Activated CD4-positive, alpha-beta T cell treated with anti-CD3 and anti-CD28 coated beads, Interleukin-2, amount 50 U/mL, for 48 hours (primary cell): ENCODE measurements around the gene MPZL3.
"Not testable (repeated sequence)": the region's sequence is repeated elsewhere in the genome, so short reads cannot be mapped to it uniquely, and the experiment has no call there.

Experiments
- DNase-seq, 2 experiments: peaks; one replicate each; pipeline ENCODE4 v3.0.0-alpha.2; 2020

Gene MPZL3

DNA sequence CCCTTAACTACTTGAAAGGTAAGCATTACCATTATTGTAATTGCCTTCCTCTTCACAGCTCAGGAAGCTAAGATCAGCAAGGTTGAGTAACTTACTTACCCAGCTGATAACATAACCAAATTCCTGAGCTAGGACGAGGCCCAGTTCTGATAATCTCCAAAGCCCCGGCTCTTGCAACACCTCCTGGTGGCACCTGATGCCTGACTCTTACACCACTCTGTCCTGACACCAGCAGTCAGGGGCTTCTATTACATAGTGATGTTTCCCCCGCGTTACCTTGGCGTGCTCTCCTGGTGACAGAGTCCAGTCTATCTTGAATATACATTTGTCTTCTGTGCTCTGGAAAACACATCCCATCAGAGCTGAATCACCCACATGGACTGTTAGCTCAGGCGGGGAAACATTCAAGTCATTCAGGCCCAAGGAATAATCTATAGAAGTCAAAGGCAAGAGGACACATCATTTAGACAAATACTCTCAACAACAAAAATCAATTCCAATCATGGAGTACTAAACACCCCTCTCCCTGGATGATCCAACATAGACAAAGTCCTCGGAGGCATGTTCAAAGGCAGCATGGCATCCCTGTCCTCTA is 39.9 kb downstream of the MPZL3 start:
- no peak for DNase-seq

DNA sequence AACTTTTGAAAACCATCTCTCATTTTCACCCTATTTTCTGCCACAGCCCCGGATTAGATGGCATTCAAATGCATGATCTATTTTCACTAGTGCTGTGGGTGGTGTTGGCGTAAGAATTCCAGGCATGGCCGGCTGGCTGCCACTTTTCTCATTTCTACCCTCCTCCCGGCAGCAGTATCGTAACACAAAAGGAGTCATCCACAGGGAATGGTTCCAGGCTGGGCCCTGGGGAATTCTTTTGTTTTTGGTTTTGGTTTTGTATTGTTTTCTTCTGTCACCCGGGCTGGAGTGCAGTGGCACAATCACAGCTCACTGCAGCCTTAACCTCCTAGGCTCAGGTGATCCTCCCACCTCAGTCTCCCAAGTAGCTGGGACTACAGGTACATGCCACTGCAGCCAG is 41.2 kb downstream of the MPZL3 start:
- DNase-seq = no peak

DNA sequence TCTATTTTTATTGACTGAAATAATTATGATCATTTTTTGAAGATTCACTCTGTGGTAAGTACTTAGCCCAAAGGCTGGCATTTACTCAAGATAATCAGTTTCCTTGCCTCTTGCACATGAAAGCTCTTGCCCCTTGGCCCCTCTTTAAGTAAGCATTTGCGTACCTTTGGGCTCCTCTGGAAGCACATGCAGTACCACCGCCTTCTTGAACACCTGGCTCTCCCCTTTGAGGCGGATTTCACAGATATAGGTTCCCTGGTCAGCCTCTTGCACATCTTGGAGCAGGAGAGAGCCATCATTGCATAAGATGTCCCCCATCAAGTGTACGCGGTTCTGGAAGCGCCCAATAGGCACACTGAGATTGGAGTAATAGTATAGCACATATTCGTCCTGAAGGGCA is 41.8 kb downstream of the MPZL3 start:
- no peak for DNase-seq

GRCh38 chr11:118209033-118209432 is 43.1 kb downstream of the MPZL3 start:
- DNase-seq = no peak

DNA sequence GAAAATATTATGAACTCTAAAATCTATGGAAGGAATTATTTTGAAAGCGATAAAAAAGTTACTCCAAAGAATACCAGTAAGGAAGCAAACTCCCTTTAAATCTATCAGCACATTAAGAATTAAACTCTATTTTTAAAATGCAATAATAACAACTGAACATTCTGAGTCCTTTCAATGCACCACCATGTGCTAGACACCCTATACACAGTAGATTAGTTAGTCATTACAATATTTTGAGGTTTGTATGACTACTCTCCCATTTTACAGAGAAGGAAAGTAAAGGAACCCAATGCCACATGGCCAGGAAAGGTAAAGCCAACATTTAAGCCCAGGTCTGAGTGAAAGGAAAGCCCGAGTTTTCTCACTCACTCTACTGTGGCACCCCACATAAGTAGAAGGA is 45.1 kb downstream of the MPZL3 start:
- DNase-seq = no peak

DNA sequence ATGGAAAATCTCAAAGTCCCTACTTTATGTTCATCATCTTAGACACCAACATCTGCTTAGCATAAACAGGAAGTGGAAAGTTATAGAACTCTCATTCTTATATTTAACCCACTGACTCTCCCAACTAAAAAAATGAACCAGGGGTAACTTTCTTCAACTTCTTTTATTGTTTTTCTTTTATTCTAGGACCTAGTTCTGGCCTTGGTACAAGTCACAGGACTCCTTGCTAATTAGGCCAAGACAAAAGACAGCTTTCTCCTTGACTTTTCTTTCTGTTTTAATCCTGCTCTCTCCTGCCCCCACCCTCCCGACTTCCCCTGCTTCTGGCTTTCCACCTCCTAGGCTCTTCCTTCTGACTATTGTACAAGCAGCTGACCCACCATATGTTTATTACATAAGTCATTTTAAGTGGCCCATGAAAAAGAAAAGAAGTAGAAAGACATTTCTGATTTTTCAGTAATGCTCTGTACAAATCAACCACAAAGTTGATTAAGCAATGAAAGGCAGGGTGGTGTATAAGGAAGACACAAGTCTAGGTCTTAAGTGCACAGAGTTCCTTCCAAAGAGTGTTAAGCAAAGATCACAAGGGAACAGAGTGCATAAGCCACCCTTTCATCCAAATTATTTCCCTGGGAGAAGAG is 45.7 kb downstream of the MPZL3 start:
- no peak for DNase-seq

- no peak for DNase-seq
These were observed 46.4 kb downstream of the MPZL3 start for GRCh38 chr11:118205606-118206378.

DNA sequence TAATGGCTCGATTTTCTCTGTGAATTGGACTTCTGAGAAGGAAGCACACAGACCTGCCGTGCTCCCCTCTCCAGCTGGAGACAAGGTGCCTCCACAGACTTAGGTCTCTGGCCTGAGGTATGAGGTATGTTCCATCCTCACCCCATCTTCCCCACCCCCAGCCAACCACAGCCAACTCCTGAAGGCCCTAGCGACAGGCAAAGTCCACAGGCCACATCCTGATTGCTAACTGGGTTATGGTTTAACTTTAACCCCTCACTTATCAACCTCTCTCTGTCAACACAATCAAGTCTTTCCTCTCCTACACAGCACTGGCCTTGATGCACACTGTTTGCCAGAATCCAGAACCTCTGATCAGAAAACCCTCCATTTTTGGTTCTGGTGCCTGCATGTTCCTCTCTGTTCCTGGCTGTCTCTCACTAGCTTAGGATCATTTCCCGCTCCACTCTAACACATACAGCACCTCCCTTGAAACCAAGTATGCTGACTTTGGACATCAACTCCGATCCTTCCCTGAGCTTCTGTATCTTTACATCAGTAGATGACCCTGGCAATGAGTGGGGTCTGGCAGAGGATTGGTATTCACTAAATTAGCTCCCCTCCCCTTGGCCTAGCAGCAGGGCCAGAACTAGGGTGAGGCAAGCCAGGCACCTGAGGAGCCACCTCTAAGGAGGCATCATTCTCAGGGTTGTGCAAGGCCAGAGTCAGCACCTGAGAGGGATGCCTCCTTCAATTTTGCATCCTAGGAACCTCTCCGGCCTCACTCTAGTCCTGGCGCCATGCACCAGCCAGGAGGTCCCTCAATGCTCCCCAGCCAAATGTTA is 49.4 kb downstream of the MPZL3 start:
- DNase-seq = peak; percentile 67 to 78

GRCh38 chr11:118201966-118202365 is 50.2 kb downstream of the MPZL3 start:
- DNase-seq = no peak

GRCh38 chr11:118200901-118201680 is 51.1 kb downstream of the MPZL3 start:
- peak; percentile 53 to 71 for DNase-seq

DNA sequence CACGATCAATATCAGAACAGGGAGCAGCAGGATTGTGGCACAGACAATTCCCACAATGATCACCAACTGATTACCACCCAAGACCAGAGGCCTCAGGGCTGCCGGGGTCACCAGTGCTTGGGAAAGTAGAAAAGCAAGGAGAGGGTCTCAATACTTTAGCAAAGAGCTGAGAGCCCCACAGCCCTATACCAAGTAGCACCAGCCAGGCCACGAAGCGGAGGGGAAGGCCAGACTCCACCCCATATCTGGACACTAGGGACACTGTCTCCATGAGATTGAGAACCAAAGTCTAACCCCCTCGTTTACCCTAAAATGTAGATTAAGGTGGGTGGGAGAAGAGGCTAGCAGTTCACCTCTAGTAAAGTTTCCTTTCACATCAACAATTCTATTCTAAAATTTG is 51.7 kb downstream of the MPZL3 start:
- peak in 1 of 2 experiments; percentile 19 for DNase-seq

DNA sequence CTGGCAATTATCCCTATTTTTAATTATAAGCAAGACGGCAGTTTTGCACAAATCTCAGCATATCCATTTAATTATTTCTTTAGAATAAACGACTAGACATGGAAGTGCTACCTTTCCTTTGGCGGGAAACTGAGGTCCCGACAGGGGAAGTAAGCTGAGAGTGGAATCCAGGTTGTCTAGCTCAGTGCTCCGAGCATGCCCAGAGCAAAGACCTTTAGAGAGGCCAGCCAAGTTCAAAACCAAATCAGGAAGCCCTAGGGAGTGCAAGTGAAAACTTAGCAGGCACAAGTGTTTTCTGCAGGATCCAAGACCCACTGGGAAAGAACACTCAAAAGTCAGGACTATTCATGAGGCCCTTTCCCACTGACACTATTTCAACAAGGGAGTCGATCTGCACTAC is 53.0 kb downstream of the MPZL3 start:
- DNase-seq = no peak

- DNase-seq = peak; percentile 89 to 91
These were observed 53.8 kb downstream of the MPZL3 start for GRCh38 chr11:118198370-118198769.

DNA sequence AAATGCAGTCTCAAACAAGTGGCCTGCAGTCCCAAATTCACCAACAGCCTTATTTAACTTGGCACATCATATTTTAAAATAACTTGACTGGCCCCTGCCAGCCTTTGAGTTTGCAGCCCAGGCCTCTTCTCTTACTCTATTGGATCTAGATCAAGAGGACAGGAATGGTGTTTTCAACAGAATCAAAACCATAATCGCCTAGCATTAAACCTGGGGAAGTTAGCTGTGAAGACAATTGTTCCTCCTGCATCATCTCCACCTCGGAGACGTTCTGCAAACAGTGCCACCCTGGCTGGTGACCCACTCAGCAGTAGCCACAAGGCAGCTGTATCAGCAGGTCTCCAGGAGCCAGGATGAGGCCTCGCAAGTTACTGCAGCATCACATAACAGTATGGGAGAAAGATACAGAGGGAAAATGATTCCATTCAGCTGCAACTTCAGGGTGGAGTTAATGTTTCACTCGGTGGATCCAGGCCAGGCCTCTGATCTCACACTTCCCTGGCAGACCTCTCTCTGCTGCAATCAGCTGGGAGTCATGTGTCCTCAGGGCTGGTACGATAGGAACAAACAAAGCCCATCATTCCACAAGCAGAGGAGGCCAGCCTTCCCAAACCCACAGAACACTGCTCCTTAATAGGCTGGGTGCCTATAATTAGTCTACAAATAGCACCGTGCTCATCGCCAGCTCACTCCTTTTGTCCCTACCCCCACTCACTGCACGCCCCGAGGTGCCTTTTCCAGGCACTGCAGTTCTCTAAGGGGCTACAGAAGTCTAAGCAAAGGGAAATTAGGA is 57.1 kb downstream of the MPZL3 start:
- DNase-seq = no peak

DNA sequence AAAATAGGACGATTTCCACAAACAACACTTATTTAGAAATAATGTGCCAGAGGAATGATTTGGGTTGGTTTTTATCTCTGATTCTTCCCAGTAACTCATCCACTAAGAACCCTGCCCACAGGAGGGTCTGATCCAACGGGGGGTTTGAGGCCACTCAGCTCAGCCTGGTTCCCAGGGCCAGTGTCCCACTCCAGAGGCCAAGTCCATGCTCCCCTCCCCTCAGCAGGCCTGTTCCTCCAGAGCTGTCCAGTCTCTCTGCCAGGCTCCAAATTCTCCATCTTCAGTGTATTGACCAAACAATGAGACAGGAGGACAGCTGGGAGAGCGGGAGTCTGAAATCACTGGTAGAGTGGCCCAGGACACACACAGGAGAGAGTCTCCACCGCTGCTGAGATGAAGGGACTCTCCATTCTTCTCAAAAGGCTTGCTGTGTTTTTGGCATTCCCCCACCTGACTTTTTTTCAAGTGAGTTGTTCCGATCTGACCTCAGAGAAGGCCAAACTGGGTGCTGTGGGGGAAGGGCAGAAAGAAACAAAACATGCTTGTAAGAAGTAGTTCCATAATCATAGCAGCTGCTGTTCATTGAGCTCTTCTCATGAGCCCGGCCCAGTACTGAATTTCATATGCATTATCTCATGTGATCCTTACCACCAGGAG is 58.1 kb downstream of the MPZL3 start:
- no peak for DNase-seq

- not testable (repeated sequence) for DNase-seq
These were observed 59.3 kb downstream of the MPZL3 start for GRCh38 chr11:118192817-118193216.

DNA sequence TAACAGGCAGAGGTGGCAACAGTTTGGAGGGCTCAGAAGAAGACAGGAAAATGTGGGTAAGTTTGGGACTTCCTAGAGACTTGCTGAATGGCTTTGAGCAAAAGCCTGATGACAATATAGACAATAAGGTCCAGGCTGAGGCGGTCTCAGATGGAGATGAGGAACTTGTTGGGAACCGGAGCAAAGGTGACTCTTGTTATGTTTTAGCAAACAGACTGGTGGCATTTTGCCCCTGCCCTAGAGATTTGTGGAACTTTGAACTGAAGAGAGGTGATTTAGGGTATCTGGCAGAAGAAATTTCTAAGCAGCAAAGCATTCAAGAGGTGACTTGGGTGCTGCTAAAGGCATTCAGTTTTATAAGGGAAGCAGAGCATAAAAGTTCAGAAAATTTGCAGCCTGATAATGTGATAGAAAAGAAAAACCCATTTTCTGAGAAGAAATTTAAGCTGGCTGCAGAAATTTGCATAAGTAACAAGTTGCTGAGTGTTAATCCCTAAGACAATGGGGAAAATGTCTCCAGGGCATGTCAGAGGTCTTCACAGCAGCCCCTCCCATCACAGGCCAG is 61.1 kb downstream of the MPZL3 start:
- not testable (repeated sequence) for DNase-seq

DNA sequence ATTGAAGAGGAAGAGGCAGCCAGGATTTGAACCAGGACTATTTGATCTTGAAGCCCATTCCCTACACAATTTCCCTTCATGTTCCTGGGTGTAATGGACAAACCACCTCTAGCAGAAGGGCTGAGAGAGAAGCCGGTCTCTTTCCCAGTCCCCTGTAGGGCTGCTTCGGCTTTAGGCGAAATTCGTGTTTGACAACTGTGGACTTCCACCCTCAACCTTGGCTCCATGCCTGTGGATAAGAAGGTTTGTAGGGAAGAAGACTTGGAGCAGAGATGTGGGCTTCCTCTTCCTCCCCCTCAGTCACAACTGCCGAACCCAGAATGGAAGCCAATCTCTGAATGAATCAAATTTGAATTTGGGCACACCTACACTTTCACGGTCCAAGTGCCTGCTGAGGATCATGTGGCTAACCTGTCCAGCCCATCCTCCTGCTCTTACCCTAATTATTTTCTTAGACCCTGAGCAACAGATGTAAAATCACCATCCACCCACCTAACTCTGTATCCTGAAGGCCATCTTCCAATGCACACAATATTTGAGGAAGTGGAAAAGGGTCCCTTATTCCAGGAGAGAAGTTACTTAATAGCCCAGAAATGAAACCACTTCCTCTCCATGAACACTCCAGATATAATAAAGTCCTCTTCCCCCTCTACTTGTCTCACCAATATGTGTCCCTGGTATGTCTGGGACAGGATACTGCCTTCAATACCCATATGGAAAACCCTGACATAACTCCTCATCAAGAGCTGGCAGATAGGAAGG is 65.6 kb downstream of the MPZL3 start:
- no peak for DNase-seq

- DNase-seq = no peak
These were observed 67.2 kb downstream of the MPZL3 start for GRCh38 chr11:118184784-118185579.
